ENCODE data around the gene GJA5.

GJA5 gene

GRCh38 chr1:147760481-147761260, at the start of gene GJA5:
TSS of gene GJA5 (minus strand) at chr1:147760602. CDS start at chr1:147759238, 1,364 bp downstream.
- DNase-seq (ENCODE audit: low read depth in 2 of 2) = no peak

- DNase-seq (ENCODE audit: low read depth in 2 of 2) = no peak
These were observed 48.8 kb upstream of the GJA5 start for GRCh38 chr1:147809236-147809635.

GRCh38 chr1:147808025-147808424, 47.6 kb upstream of the GJA5 start:
- DNase-seq (ENCODE audit: low read depth in 2 of 2) = no peak

- no peak for DNase-seq (ENCODE audit: low read depth in 2 of 2)
These were observed 47.0 kb upstream of the GJA5 start for GRCh38 chr1:147807405-147807804.

- no peak for DNase-seq (ENCODE audit: low read depth in 2 of 2)
These were observed 44.7 kb upstream of the GJA5 start for GRCh38 chr1:147804942-147805723.

DNA sequence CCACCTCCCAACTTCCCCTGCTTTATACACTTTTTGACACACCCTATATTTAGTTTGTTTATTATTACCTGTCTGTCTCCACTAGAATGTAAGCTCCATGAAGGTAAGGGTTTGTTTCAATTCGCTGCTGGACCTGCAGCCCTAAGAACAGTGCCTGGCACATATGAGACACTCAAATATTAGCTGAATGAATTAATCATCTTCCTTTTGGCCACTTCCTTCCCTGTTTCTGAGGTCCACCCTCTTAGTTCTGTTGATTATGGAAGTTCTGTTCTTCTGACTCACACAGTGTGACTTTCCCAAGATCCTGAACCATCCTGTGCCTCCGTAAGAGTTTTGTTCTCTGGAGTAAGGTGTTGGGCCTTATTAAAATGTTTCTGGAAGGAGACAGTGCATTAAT, 40.4 kb upstream of the GJA5 start:
- DNase-seq (ENCODE audit: low read depth in 2 of 2) = no peak

DNA sequence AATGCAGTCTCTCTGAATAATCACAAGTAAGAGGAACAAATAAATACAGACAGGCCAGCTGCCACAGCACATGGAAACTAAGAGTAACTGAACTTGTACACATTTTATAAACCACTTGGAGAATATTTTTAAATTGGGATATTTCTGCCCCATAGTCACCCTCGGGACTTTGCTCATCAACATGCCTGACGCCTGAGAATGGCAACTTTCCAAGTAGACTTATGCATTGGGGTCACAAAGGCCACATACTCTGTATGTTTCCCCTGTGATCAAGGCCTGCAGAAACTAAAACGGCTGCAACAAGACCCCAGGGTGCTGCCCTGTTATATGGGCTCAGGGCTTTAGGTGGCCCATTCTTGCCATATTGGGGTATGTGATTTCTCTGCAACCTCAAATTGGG, 38.3 kb upstream of the GJA5 start:
- no peak for DNase-seq (ENCODE audit: low read depth in 2 of 2)

- no peak for DNase-seq (ENCODE audit: low read depth in 2 of 2)
These were observed 34.2 kb upstream of the GJA5 start for GRCh38 chr1:147794570-147794969.

GRCh38 chr1:147791876-147792275, 31.5 kb upstream of the GJA5 start:
- no peak for DNase-seq (ENCODE audit: low read depth in 2 of 2)

GRCh38 chr1:147787765-147788164, 27.4 kb upstream of the GJA5 start:
- no peak for DNase-seq (ENCODE audit: low read depth in 2 of 2)

DNA sequence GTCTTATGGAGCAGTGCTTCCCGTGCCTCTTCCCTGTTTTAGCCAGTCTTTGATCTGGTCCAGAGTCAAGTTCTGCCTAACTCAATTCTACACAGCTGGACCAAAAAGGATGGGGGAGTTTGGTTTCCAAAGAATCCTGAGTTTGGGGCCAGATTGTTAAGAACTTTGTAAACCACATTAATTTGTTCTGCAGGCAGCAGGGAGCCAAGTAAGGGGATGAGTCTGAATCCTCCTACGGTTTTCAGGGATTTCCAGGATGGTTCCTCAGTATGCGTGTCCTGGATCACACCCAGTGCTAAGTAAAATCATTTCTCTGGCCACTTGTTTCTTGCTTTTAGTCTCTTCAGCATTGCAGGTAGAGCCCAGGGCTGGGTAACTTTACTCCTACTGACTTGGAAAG, 26.1 kb upstream of the GJA5 start:
- no peak for DNase-seq (ENCODE audit: low read depth in 2 of 2)

GRCh38 chr1:147785794-147786506, 25.5 kb upstream of the GJA5 start:
- DNase-seq (ENCODE audit: low read depth in 2 of 2) = no peak

- DNase-seq (ENCODE audit: low read depth in 2 of 2) = no peak
These were observed 24.5 kb upstream of the GJA5 start for GRCh38 chr1:147784941-147785340.

DNA sequence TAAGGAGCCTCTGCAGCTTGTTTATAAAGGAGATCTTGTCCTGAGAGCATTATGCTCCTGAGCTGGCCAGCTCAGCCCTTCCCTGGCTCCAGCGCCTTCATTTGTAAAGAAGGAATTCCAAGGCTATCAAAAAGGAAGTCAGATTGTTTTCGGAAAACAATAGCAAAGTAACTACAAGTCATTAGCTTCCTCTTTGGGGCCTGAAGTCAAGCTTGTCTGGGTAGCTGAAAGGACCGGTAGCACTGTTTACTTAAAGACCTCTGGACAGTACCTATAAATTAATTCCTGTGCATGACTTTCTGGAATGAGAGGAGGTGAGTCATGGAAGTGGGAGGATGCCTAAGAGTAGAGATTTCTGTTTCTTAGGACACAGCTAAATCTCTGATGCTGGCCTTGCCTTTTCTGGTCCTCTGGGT, 20.7 kb upstream of the GJA5 start:
- DNase-seq (ENCODE audit: low read depth in 2 of 2) = no peak

DNA sequence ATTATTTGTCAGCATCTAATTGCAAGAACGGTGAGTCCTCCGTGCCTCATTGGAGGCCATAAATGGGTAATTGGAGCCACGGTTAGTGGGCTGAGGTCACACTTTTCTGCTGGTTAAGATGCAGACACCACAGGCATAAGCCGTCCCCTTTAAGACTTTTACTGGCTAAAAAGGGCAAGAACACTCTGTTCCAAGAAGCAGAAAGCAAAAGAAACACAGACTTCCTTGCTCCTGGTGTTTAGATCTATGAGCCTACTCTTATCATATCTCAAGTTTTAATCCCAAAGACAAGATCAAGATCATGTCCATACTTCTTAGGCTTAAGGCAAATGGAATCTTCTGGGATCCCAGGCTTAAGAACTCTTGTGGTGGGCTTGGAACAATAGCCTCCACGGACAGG, 17.3 kb upstream of the GJA5 start:
- no peak for DNase-seq (ENCODE audit: low read depth in 2 of 2)

DNA sequence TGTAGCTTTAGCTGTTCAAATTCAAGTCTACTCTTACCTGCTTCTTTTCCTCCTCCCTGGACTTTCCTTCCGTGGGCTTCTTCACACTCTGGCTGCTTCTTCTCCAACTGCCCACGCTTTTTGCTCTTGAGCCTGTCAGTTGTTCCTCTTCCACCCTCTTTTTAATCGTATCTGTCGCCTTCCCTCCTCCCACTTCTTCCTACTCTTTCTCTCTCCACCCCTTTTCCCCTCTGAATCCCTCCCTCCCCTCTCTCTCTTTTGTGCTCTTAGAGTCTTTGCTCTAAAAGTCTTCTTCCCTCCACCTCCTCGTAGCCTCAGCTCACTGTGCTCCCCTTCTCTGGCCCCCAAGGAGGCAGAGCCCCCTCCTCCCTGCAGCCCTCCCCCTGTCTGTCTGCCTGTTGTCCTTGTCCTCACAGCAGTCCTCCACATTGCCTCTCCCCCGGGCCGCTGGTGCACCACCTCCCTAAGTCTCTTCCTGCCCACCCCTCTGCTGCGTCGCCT, 12.9 kb upstream of the GJA5 start:
- no peak for DNase-seq (ENCODE audit: low read depth in 2 of 2)

DNA sequence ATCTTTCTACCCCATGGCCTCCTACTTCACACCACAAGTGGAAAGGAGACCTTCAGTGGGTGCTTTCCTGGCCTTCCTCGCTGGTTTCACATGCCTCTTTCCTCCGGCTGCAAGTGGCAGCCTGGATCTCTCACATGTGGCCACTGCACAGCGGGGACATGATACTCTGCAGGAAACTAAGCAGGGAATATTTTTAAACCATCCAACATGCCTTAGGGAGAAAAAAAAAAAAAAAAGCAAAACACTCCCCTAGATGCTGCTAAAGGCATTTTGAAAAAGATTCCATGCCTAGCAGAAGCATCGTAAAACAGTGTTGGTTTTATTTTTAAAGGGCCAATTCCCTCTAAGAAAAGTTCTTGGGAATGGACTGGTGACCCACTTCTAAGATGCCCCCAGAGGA, 12.2 kb upstream of the GJA5 start:
- DNase-seq (ENCODE audit: low read depth in 2 of 2) = no peak

GRCh38 chr1:147771226-147772125, 11.1 kb upstream of the GJA5 start:
- DNase-seq (ENCODE audit: low read depth in 2 of 2) = no peak

GRCh38 chr1:147769106-147769505, 8.7 kb upstream of the GJA5 start:
- DNase-seq (ENCODE audit: low read depth in 2 of 2) = no peak

DNA sequence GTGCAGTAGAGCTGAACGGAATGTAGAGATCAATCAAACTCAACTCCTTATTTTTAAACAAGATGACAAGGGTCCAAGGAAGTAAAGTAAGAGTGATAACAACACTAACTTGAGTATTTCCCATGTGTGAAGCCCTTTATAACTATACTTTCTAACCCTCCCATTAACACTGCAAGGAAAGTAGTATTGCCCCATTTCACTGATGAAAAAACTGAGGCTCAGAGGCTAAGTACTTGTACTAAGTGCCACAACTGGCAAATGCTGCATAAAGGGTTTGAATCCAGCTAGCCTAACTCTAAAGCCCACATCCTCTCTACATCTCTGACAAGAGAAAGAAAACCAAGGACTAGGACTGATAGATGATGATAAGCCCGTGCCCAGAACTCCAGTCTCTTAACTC, 8.2 kb upstream of the GJA5 start:
- DNase-seq (ENCODE audit: low read depth in 2 of 2) = no peak

DNA sequence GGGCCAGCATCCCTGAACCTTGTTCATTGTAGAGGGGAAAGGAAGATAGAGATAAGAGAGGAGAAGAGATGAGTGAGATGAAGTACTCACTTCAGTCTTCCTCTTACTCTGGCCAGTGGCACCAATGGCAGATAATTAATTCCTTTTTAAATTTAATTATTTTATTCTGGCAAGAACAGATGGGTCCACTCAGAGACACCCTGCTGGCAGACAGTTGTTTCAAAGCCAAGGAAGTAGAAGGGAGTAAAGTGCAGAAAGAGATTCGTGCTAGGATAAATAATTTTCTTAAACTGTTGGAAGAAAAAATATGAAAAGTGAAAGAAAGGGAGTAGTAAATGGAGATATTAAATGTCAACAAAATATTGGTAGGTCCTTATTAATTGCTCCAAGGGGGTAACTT, 7.7 kb upstream of the GJA5 start:
- no peak for DNase-seq (ENCODE audit: low read depth in 2 of 2)

Measured in stimulated activated CD8-positive, alpha-beta memory T cell treated with anti-CD3 and anti-CD28 coated beads, Interleukin-2, amount 100 ng/mL, for 48 hours (primary cell).